ENCODE measurements around the gene SGCD.
A peak's percentile ranks its signal among the peaks of the same experiment; 100 is the strongest.

The SGCD gene

DNA sequence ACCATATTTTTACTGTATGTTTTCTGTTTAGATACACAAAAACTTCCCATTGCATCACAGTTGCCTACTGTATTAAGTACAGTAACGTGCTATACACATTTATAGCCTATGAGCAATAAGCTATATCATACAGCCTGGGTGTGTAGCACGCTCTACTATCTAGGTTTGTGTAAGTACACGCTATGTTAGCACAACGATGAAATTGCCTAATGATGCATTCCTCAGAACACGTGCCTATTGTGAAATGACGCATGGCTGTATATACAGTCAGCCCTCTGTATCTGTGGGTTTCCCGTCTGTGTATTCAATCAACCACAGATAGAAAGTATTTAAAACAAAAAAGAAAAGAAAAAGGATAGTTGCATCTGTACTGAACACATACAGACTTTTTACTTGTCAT lies 64.2 kb downstream of the SGCD start:
- no peak overlapping the region for H3K4me3 ChIP-seq (ENCODE audit: low read depth, low read length)
- DNase-seq (ENCODE audit: low read depth, low spot score) = peak; percentile 88
- TF ChIP-seq, protein P1, sequence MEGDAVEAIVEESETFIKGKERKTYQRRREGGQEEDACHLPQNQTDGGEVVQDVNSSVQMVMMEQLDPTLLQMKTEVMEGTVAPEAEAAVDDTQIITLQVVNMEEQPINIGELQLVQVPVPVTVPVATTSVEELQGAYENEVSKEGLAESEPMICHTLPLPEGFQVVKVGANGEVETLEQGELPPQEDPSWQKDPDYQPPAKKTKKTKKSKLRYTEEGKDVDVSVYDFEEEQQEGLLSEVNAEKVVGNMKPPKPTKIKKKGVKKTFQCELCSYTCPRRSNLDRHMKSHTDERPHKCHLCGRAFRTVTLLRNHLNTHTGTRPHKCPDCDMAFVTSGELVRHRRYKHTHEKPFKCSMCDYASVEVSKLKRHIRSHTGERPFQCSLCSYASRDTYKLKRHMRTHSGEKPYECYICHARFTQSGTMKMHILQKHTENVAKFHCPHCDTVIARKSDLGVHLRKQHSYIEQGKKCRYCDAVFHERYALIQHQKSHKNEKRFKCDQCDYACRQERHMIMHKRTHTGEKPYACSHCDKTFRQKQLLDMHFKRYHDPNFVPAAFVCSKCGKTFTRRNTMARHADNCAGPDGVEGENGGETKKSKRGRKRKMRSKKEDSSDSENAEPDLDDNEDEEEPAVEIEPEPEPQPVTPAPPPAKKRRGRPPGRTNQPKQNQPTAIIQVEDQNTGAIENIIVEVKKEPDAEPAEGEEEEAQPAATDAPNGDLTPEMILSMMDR (IDR thresholded peaks at IDR 0.05; ENCODE audit: insufficient read depth, low read length, missing control alignments) = no peak
- CTCF ChIA-PET = no interaction called here
- POLR2A ChIA-PET = interaction anchor here (1.0 kb wide), 2 partner anchors 10 to 64 kb away, joined by 4 read pairs; partner anchors contain the start of gene SGCD

DNA sequence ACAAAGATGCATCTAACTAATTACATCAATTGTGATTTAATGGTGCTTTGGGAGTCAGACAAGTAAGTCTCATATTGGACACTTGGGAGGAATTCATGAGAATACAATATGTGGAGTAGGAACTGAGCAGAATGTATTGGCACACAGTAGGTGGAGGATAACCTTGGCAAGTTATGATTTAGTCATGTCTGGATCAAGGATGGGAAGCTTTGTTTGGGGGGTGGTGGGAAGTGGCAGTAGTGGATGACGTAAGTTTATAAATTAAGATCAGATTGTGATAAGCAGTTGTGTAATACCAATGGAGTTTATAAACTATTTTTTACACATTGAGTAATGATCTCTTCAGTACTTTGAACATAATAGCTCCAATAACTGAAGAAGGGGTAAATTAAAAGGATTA lies 67.0 kb downstream of the SGCD start:
- TF ChIP-seq, protein P1 (IDR thresholded peaks at IDR 0.05; ENCODE audit: insufficient read depth, low read length, missing control alignments) = no peak
- H3K4me3 ChIP-seq (ENCODE audit: low read depth, low read length) = no peak overlapping the region
- DNase-seq (ENCODE audit: low read depth, low spot score) = no peak
- CTCF ChIA-PET = no interaction called here
- POLR2A ChIA-PET = no interaction called here

DNA sequence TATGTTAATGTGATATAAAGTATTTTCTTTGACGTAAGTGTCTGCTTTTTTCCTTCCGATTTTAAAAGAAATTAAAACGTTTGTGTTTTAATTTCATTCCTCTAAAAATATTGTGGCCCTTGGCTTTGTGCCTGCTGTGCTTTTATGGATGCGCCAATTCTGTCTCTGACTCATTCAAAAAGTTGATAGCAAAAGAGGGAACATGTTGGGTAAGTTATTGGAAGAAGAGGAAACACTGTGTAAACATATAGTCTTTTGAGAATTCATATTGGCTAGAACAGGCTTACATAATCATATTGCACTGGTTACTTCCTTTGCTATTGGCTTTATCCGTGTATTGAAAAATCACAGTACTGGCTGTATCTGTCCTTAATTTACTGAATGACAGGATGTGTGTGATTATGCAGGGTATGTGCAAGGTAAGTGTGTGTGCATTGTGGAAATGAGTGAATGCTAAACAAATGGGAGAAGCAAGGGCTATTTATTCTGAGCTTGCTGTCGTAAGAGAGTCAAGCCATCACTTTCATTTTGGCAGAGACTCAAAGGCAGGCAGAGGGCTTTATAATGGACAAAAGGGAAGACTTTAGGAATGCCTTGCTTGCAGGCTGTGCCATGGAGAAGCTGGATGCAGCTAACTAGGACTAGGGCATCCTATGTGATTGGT lies 67.8 kb downstream of the SGCD start:
- no peak overlapping the region for H3K4me3 ChIP-seq (ENCODE audit: low read depth, low read length)
- no peak for DNase-seq (ENCODE audit: low read depth, low spot score)
- ChIA-PET CTCF (interaction anchor here (1.1 kb wide), 1 partner anchor 430 kb away, joined by 3 read pairs; no protein-coding TSS in a partner anchor), POLR2A (interaction anchor here (1.2 kb wide), 1 partner anchor 27 kb away, joined by 3 read pairs; no protein-coding TSS in a partner anchor)
- TF ChIP-seq, protein P1 (IDR thresholded peaks at IDR 0.05; ENCODE audit: insufficient read depth, low read length, missing control alignments) = no peak

DNA sequence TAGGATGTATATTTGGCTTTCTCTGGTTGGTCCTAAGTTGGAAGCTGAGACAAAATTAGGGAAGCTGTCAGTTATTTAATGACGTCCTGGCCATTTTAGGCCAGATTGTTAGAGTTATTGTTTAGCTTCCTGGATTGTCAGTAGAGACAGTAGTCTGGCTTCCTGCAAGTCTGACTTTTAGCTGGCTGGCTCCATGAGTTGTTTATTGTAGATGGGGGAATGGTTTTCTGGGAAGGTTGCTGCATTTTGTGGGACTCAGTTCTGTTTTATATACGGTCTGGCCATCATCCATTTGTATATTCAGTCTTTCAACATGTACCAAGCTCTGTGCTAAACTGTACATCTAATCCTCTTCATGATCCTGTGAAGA lies 68.3 kb downstream of the SGCD start:
- DNase-seq (ENCODE audit: low read depth, low spot score) = no peak
- no peak overlapping the region for H3K4me3 ChIP-seq (ENCODE audit: low read depth, low read length)
- ChIA-PET POLR2A (interaction anchor here (1.2 kb wide), 1 partner anchor 28 kb away, joined by 3 read pairs; no protein-coding TSS in a partner anchor), CTCF (interaction anchor here (1.1 kb wide), 1 partner anchor 430 kb away, joined by 3 read pairs; no protein-coding TSS in a partner anchor)
- TF ChIP-seq, protein P1 (IDR thresholded peaks at IDR 0.05; ENCODE audit: insufficient read depth, low read length, missing control alignments) = no peak

DNA sequence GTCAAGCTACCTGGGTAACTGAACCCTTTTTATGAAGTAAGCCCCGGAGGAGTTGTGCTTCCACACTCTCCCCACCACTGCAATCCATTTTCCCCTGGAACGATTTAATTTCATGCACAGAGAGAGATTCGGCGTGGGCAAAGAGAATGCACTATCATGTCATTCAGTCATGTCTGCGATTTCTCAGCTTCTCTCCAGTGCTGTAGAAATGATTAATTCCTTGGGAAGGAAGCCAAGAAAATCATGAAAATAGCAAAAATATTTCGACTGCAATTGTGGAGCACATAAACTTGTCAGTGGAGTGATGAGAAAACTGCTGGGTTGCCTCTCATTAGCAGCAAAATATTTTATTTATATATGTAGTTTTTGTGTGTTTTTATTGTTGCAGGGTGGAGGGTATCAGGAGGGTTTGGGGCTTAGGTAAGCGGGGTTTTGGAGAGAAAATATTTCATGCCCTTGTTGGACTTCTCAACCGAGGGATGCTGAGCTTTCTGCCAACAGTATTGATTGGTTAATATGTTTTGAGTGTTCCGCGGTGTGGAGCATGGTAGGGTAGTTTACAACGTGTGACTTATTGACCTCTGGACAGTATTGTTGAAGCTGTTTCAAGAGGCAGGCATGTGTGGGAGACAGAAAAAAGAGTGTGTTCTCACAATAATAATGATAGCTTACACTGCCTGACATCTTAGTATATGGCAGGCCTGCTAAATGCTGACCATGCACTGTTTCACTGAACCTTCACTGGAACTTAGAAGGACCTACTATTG lies 69.3 kb downstream of the SGCD start:
- POLR2A ChIA-PET = interaction anchor here (0.6 to 1.2 kb wide), 3 partner anchors 15 to 466 kb away, joined by 3 read pairs; no protein-coding TSS in a partner anchor
- CTCF ChIA-PET = interaction anchor here (1.1 kb wide), 1 partner anchor 429 kb away, joined by 3 read pairs; no protein-coding TSS in a partner anchor
- no peak for DNase-seq (ENCODE audit: low read depth, low spot score)
- no peak overlapping the region for H3K4me3 ChIP-seq (ENCODE audit: low read depth, low read length)
- TF ChIP-seq, protein P1 (IDR thresholded peaks at IDR 0.05; ENCODE audit: insufficient read depth, low read length, missing control alignments) = no peak

DNA sequence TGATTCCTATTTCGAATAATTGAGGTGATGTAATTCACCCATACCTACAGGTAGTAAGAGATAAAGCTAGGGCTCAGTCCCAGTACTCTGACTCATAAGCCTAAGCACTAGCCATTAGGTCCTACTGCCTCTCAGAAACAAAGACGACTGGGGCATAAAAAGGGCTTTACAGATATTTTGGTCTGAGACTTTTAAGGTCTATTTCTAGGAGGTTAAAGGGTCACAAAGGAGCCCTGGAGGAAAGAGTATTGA lies 69.8 kb downstream of the SGCD start:
- ChIA-PET POLR2A (interaction anchor here (0.7 to 0.9 kb wide), 2 partner anchors 13 to 15 kb away, joined by 3 to 4 read pairs; no protein-coding TSS in a partner anchor), CTCF (interaction anchor here (0.8 kb wide), 1 partner anchor 12 kb away, joined by 3 read pairs; no protein-coding TSS in a partner anchor)
- no peak overlapping the region for H3K4me3 ChIP-seq (ENCODE audit: low read depth, low read length)
- no peak for DNase-seq (ENCODE audit: low read depth, low spot score)
- TF ChIP-seq, protein P1 (IDR thresholded peaks at IDR 0.05; ENCODE audit: insufficient read depth, low read length, missing control alignments) = no peak

Measured in AG04449 (cell line).